ENCODE data around the gene POLR2E. TPM values are rescaled to one million over a fixed set of nuclear protein-coding genes. Genes with fewer than 3 reads are reported as not detected.

The POLR2E gene
- total and polyA plus RNA-seq, 10 of the 15 experiments (the other 5 are each of a cell fraction or from before 2014, with no cell fraction given), result 4.0 to 487 (median 200) TPM

DNA sequence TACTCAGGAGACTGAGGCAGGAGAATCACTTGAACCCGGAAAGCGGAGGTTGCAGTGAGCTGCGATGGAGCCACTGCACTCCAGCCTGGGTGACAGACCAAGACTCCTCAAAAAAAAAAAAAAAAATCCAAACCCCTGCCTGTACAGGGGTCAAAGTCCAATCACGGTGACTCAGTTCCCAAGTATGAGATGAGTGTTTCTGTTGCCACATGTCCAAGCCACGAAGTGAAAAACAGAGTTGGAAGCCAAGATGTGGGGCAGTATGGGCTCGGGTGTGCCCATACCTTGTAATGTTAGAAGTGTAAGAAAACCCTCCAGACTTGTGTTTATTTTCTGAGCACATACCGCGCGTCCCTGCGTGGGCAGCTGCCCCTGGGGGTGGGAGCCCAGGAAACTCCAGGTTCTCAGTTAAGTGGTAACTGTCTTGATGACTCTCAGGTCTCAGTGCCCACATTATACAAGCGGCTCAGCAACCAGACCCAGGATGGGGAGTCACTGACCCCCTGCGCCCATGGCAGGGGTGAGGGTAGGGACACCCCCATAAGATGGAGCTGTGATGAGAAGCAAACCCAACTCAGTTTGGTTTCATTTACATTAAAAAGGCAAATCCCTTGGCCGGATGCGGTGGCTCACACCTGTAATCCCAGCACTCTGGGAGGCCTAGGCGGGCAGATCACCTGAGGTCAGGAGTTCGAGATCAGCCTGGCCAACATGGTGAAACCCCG, 7.4 kb upstream of the POLR2E start (continued):
- TF ChIP-seq ZNF24 (IDR thresholded peaks at IDR 0.05) (no peak), YBX1 (IDR thresholded peaks at IDR 0.05) (no peak), TARDBP (IDR thresholded peaks at IDR 0.05; ENCODE audit: borderline replicate concordance) (no peak), E2F8 (IDR thresholded peaks at IDR 0.05; ENCODE audit: low read depth, partially characterized antibody) (no peak), POLR2AphosphoS5 (IDR thresholded peaks at IDR 0.05; ENCODE audit: low read length) (no peak), SUZ12 (IDR thresholded peaks at IDR 0.05; ENCODE audit: unreplicated experiment) (no peak), IKZF2 (IDR thresholded peaks at IDR 0.05) (peak; percentile 85 to 89), STAT3 (IDR thresholded peaks at IDR 0.05; ENCODE audit: low read depth, low read length) (no peak), MAX (IDR thresholded peaks at IDR 0.05; ENCODE audit: low read depth, low read length) (no peak), KAT2A (conservative IDR thresholded peaks at IDR 0.05; ENCODE audit: control insufficient read depth, low read depth, low read length) (no peak), ELK1 (IDR thresholded peaks at IDR 0.05; ENCODE audit: low read depth, low read length) (no peak), SIX5 (IDR thresholded peaks at IDR 0.05; ENCODE audit: low read depth, low read length, severe bottlenecking) (no peak), RAD21 (IDR thresholded peaks at IDR 0.05; ENCODE audit: insufficient read depth, low read depth, low read length) (no peak)
- TF ChIP-seq, protein P1, sequence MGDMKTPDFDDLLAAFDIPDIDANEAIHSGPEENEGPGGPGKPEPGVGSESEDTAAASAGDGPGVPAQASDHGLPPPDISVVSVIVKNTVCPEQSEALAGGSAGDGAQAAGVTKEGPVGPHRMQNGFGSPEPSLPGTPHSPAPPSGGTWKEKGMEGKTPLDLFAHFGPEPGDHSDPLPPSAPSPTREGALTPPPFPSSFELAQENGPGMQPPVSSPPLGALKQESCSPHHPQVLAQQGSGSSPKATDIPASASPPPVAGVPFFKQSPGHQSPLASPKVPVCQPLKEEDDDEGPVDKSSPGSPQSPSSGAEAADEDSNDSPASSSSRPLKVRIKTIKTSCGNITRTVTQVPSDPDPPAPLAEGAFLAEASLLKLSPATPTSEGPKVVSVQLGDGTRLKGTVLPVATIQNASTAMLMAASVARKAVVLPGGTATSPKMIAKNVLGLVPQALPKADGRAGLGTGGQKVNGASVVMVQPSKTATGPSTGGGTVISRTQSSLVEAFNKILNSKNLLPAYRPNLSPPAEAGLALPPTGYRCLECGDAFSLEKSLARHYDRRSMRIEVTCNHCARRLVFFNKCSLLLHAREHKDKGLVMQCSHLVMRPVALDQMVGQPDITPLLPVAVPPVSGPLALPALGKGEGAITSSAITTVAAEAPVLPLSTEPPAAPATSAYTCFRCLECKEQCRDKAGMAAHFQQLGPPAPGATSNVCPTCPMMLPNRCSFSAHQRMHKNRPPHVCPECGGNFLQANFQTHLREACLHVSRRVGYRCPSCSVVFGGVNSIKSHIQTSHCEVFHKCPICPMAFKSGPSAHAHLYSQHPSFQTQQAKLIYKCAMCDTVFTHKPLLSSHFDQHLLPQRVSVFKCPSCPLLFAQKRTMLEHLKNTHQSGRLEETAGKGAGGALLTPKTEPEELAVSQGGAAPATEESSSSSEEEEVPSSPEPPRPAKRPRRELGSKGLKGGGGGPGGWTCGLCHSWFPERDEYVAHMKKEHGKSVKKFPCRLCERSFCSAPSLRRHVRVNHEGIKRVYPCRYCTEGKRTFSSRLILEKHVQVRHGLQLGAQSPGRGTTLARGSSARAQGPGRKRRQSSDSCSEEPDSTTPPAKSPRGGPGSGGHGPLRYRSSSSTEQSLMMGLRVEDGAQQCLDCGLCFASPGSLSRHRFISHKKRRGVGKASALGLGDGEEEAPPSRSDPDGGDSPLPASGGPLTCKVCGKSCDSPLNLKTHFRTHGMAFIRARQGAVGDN (IDR thresholded peaks at IDR 0.05), result 0 out of 2 replicates have a peak, but pooled peaks have one; percentile 24
- TF ChIP-seq, protein P2, sequence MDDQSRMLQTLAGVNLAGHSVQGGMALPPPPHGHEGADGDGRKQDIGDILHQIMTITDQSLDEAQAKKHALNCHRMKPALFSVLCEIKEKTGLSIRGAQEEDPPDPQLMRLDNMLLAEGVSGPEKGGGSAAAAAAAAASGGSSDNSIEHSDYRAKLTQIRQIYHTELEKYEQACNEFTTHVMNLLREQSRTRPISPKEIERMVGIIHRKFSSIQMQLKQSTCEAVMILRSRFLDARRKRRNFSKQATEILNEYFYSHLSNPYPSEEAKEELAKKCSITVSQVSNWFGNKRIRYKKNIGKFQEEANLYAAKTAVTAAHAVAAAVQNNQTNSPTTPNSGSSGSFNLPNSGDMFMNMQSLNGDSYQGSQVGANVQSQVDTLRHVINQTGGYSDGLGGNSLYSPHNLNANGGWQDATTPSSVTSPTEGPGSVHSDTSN (IDR thresholded peaks at IDR 0.05; ENCODE audit: insufficient replicate concordance, low read depth, low read length), result no peak
- TF ChIP-seq, protein P3, sequence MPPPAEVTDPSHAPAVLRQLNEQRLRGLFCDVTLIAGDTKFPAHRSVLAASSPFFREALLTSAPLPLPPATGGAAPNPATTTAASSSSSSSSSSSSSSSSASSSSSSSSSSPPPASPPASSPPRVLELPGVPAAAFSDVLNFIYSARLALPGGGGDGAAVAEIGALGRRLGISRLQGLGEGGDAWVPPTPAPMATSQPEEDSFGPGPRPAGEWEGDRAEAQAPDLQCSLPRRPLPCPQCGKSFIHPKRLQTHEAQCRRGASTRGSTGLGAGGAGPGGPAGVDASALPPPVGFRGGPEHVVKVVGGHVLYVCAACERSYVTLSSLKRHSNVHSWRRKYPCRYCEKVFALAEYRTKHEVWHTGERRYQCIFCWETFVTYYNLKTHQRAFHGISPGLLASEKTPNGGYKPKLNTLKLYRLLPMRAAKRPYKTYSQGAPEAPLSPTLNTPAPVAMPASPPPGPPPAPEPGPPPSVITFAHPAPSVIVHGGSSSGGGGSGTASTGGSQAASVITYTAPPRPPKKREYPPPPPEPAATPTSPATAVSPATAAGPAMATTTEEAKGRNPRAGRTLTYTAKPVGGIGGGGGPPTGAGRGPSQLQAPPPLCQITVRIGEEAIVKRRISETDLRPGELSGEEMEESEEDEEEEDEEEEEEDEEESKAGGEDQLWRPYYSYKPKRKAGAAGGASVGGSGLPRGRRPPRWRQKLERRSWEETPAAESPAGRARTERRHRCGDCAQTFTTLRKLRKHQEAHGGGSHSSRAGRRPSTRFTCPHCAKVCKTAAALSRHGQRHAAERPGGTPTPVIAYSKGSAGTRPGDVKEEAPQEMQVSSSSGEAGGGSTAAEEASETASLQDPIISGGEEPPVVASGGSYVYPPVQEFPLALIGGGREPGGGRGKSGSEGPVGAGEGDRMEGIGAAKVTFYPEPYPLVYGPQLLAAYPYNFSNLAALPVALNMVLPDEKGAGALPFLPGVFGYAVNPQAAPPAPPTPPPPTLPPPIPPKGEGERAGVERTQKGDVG (CRISPR knock-in tag; IDR thresholded peaks at IDR 0.05), result no peak

All from GM12878 (cell line).